Activated CD4-positive, alpha-beta T cell treated with anti-CD3 and anti-CD28 coated beads for 48 hours (primary cell): ENCODE measurements around the gene ITPK1.
A peak's percentile ranks its signal among the peaks of the same experiment; 100 is the strongest.
"Not testable (repeated sequence)": the region's sequence is repeated elsewhere in the genome, so short reads cannot be mapped to it uniquely, and the experiment has no call there.

ENCODE experiments used
- DNase-seq: peaks from one replicate; pipeline ENCODE4 v3.0.0-alpha.2; 2020

ITPK1 gene

GRCh38 chr14:93115821-93116675, at the start of gene ITPK1:
Gene ITPK1 (minus strand): TSS chr14:93115925. CDS start chr14:93115163, 762 bp downstream.
- peak; percentile 56 for DNase-seq

GRCh38 chr14:93163564-93163963, 47.8 kb upstream of the ITPK1 start:
- DNase-seq = no peak

GRCh38 chr14:93161411-93161940, 45.8 kb upstream of the ITPK1 start:
- DNase-seq = no peak

GRCh38 chr14:93160353-93160801, 44.7 kb upstream of the ITPK1 start:
- no peak for DNase-seq

- DNase-seq = not testable (repeated sequence)
Observed at GRCh38 chr14:93159625-93160352, 44.1 kb upstream of the ITPK1 start.

- DNase-seq = not testable (repeated sequence)
Observed at GRCh38 chr14:93158349-93158748, 42.6 kb upstream of the ITPK1 start.

- DNase-seq = no peak
Observed at GRCh38 chr14:93156693-93157369, 41.1 kb upstream of the ITPK1 start.

- no peak for DNase-seq
Observed at GRCh38 chr14:93155667-93156066, 39.9 kb upstream of the ITPK1 start.

GRCh38 chr14:93153121-93153520, 37.4 kb upstream of the ITPK1 start:
- DNase-seq = no peak

- no peak for DNase-seq
Observed at GRCh38 chr14:93150227-93151208, 34.8 kb upstream of the ITPK1 start.

GRCh38 chr14:93148979-93149378, 33.3 kb upstream of the ITPK1 start:
- no peak for DNase-seq

GRCh38 chr14:93146119-93146518, 30.4 kb upstream of the ITPK1 start:
- DNase-seq = no peak

GRCh38 chr14:93142854-93143652, 27.3 kb upstream of the ITPK1 start:
- no peak for DNase-seq

GRCh38 chr14:93137864-93138263, 22.1 kb upstream of the ITPK1 start:
- DNase-seq = no peak

GRCh38 chr14:93136508-93136907, 20.8 kb upstream of the ITPK1 start:
- DNase-seq = not testable (repeated sequence)

- DNase-seq = no peak
Observed at GRCh38 chr14:93136009-93136408, 20.3 kb upstream of the ITPK1 start.

- no peak for DNase-seq
Observed at GRCh38 chr14:93135399-93135798, 19.7 kb upstream of the ITPK1 start.

- no peak for DNase-seq
Observed at GRCh38 chr14:93133464-93133863, 17.7 kb upstream of the ITPK1 start.

GRCh38 chr14:93132472-93133065, 16.8 kb upstream of the ITPK1 start:
- DNase-seq = peak; percentile 15

GRCh38 chr14:93131257-93131820, 15.6 kb upstream of the ITPK1 start:
- DNase-seq = not testable (repeated sequence)
